Pancreas (tissue), 10 donors: ENCODE data around the gene CRCP. TPM values are rescaled to one million over a fixed set of nuclear protein-coding genes. Genes with fewer than 3 reads are reported as not detected.
"Not testable (repeated sequence)": the region's sequence is repeated elsewhere in the genome, so short reads cannot be mapped to it uniquely, and the experiment has no call there.

Experiments
- ATAC-seq, 4 donors: fragments of 200-7000 bp; cut with Tn5 transposase; one replicate each; pipeline versions ENCODE4 v1.8.0 to v1.9.1; 2020; ENCODE audit warnings: mild to moderate bottlenecking in 4 of 4, moderate library complexity in 4 of 4
- DNase-seq, 6 donors: peaks; one replicate each; pipeline ENCODE4 v3.0.0-alpha.2; 2020
- FAIRE-seq: peaks from 2 replicates; lab custom pipeline; 2012; peaks lifted over from hg19 to GRCh38; lab: Jason Lieb, UNC
- H3K27ac ChIP-seq, 4 donors: fragments of 200-600 bp; sonication (generic); 1 replicate in 3 of 4; 2 replicates in 1 of 4; pipeline versions ENCODE4 v1.5.0 to v1.8.0; 2020
- H3K27me3 ChIP-seq, 4 donors: fragments of 200-600 bp; one replicate each; pipeline ENCODE4 v1.8.0; 2021
- H3K36me3 ChIP-seq, 3 donors: fragments of 200-600 bp; sonication (generic) in 1 of 3; one replicate each; pipeline versions ENCODE4 v1.5.0 to v1.8.0; 2020 to 2021
- H3K4me1 ChIP-seq, 3 donors: fragments of 200-600 bp; one replicate each; pipeline ENCODE4 v1.8.0; 2021
- H3K4me3 ChIP-seq, 4 donors: fragments of 200-600 bp; sonication (generic) in 2 of 4; one replicate each; pipeline versions ENCODE4 v1.5.0 to v1.8.0; 2020 to 2021
- H3K9me3 ChIP-seq, 4 donors: fragments of 200-600 bp; one replicate each; pipeline ENCODE4 v1.8.0; 2021
- WGBS, 2 donors: extraction: QIAGEN DNeasy Blood & Tissue Kit; methylation state at CpG; one replicate each; pipeline ENCODE4 v1.1.7; 2013; 5-methylcytosine and 5-hydroxymethylcytosine counted together
- intact Hi-C, 3 donors: fragments of 100-400 bp; cut with DNase I; formaldehyde crosslinking; loops; one replicate each; pipeline versions ENCODE4 v1.11.1 to v1.14.2; 2022
- polyA plus RNA-seq, 2 donors: library from polyadenylated mRNA; stranded (reverse); fragments of 200-250 nt; gene quantifications; one replicate each; pipeline ENCODE4 v1.2.3, GENCODE V29; 2013
- total RNA-seq, 6 donors: library from RNA; stranded (reverse); fragmentation: NEBNext Ultra II Directional in 4 of 6; extraction: Animal tissue kit (Norgen Biotek cat#: 25700) in 4 of 6; gene quantifications; one replicate each; pipeline versions ENCODE4 v1.2.1 to v1.2.4, GENCODE V29; 2021 to 2023
- TF ChIP-seq, protein P1 (sequence below), 4 donors: fragments of 200-600 bp; sonication (generic) in 3 of 4; IDR thresholded peaks; one replicate each; pipeline versions ENCODE4 v1.5.0 to v1.8.0; 2021; ENCODE audit warnings: antibody characterized with exemption in 4 of 4
- donor health status: healthy with polysubstance abuse.
- donor health status: DM: no; HTN: no; CAD: no; lungs with moderate emphysema.
- donor health status: DM: no; HTN: no; CAD: no.
- donor health status: control.
- donor health status: control.
- donor health status: Bipolar disorder and iron deficiency.
- donor health status: DM: yes; HTN: yes; CAD: no.
- donor health status: DM: no; HTN: no; CAD: no.
- donor health status: DM: no; HTN: no; CAD: no.
- donor health status: DM: yes; HTN: yes; CAD: no.

CRCP gene
- total and polyA plus RNA-seq, 8 donors: 12.9 to 28.2 (median 18.7) TPM

DNA sequence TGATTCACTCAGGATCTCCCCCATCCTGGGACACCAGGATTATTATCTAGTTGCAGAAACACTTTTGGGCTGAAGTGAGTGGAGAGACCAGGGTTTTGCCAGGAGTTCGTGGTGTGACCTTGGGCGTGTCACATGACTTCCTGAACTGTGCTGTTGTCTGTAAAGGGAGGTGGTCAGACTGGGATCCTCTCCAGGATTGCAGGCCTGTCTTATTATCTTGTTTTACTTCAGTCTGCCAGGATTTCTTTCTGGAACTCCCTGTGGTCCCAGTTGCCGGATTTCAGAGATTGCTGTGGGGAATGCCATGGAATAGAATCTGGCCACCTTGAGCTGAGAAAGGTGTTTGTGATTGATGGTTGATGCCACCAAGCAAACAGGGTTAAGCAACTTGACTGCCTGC is 35.8 kb downstream of the CRCP start:
- TF ChIP-seq, protein P1, sequence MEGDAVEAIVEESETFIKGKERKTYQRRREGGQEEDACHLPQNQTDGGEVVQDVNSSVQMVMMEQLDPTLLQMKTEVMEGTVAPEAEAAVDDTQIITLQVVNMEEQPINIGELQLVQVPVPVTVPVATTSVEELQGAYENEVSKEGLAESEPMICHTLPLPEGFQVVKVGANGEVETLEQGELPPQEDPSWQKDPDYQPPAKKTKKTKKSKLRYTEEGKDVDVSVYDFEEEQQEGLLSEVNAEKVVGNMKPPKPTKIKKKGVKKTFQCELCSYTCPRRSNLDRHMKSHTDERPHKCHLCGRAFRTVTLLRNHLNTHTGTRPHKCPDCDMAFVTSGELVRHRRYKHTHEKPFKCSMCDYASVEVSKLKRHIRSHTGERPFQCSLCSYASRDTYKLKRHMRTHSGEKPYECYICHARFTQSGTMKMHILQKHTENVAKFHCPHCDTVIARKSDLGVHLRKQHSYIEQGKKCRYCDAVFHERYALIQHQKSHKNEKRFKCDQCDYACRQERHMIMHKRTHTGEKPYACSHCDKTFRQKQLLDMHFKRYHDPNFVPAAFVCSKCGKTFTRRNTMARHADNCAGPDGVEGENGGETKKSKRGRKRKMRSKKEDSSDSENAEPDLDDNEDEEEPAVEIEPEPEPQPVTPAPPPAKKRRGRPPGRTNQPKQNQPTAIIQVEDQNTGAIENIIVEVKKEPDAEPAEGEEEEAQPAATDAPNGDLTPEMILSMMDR (IDR thresholded peaks at IDR 0.05): no peak
- Histone ChIP-seq H3K4me3 (no peak overlapping the region), H3K27me3 (no peaks in the 10 kb centered on the region), H3K4me1 (peaks cover 0 to 26% (median 8%) of the 10 kb centered on the region in 3 donors), H3K9me3 (no peaks in the 10 kb centered on the region), H3K36me3 (peaks cover 0 to 35% (median 0%) of the 10 kb centered on the region in 3 donors), H3K27ac (peak overlapping the region in 2 of 4 donors; percentile 64 to 71)
- FAIRE-seq (no peak), DNase-seq (peak in 3 of 6 donors; percentile 34 to 80 (median 61)), ATAC-seq (peak; percentile 47 to 77 (median 71))
- intact Hi-C loops: no loop called here
- WGBS, 2 donors: 19 to 22% methylated on average over 3 of the region's 3 CpGs

DNA sequence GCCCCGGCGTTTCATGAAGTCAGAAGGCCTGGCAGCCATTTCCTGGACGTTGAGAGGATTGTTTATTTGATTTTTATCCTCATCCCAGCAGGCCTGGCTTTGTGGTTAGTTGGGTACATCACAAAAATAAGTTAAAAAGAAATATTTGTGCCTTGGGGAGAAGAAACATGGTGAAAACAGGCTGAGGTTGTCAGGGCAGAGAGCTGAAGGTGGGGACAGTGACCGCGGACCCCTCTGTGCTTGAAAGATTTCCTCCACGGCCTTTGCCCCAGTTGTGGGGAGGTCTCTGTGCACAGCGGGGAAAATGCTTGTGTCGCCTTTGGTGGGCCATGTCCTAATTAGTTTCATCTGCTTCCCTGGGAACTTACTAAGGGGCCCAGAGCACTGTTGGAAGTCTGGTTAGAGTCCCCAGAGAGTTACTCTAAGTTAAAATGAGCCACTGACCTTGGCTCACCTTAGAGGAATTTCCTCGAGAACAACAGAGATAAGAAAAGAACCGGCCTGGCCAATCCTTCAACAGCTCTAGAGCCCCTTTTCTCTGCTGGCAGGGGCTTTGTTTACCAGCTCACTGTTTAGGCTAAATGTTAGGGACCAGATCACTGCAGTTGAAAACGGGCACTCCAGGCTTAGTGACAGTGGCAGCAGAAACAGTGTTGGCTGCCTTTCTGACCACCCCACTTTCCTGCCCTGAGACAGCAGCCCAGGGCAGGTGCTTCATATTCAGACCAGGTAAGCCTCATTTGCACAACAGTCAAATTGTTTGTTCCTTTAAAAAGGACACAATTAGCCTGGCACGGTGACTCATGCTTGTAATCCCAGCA is 37.9 kb downstream of the CRCP start:
- ATAC-seq (peak in 2 of 4 donors; percentile 5 to 65), DNase-seq (no peak), FAIRE-seq (no peak)
- H3K9me3 ChIP-seq: no peaks in the 10 kb centered on the region
- H3K36me3 ChIP-seq: peaks cover 0 to 20% (median 0%) of the 10 kb centered on the region in 3 donors
- no peaks in the 10 kb centered on the region for H3K27me3 ChIP-seq
- 53 to 58% methylated on average over 12 of the region's 12 CpGs for WGBS, 2 donors
- no peak overlapping the region for H3K4me3 ChIP-seq
- intact Hi-C loops: no loop called here
- peak overlapping the region in 2 of 4 donors; percentile 20 to 53 for H3K27ac ChIP-seq
- TF ChIP-seq, protein P1 (IDR thresholded peaks at IDR 0.05): no peak
- peaks cover 0 to 26% (median 8%) of the 10 kb centered on the region in 3 donors for H3K4me1 ChIP-seq

DNA sequence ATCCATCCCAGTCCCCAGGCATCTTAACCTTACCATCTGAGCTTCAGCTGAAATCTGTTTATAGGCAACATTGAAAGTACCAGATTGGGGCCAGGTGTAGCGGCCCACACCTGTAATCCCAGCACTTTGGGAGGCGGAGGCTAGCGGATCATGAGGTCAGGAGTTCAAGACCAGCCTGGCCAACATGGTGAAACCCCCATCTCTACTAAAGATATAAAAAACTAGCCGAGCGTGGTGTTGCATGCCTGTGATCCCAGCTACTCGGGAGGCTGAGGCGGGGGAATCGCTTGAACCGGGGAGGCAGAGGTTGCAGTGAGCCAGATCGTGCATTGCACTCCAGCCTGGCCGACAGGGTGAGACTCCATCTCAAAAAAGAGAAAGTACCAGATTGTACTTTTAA is 39.0 kb downstream of the CRCP start:
- intact Hi-C loops: no loop called here
- Histone ChIP-seq H3K9me3 (no peaks in the 10 kb centered on the region), H3K36me3 (peaks cover 0 to 19% (median 0%) of the 10 kb centered on the region in 3 donors), H3K4me3 (no peak overlapping the region), H3K4me1 (peaks cover 0 to 26% (median 8%) of the 10 kb centered on the region in 3 donors), H3K27ac (no peak overlapping the region), H3K27me3 (no peaks in the 10 kb centered on the region)
- 96 to 97% methylated on average over 11 of the region's 11 CpGs for WGBS, 2 donors
- DNase-seq (no peak), FAIRE-seq (no peak), ATAC-seq (no peak)
- TF ChIP-seq, protein P1 (IDR thresholded peaks at IDR 0.05): no peak

DNA sequence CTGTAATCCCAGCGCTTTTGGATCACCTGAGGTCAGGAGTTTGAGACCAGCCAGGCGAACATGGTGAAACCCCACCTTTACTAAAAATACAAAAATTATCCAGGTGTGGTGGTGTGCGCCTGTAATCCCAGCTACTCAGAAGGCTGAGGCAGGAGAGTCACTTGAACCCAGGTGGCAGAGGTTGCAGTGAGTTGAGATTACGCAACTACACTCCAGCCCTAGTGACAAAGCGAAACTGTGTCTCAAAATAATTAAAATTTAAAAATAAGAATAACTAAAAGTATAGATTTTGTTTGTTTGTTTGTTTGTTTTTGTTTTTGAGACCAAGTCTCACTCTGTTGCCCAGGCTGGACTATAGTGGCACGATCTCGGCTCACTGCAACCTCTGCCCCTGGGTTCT is 41.4 kb downstream of the CRCP start:
- DNase-seq, H3K27me3 ChIP-seq, H3K4me3 ChIP-seq, H3K9me3 ChIP-seq, FAIRE-seq, ATAC-seq, H3K27ac ChIP-seq, intact Hi-C loops: not testable (repeated sequence)
- WGBS, 2 donors: 98 to 99% methylated on average over 7 of the region's 7 CpGs
- Histone ChIP-seq H3K4me1 (peaks cover 0 to 16% (median 0%) of the 10 kb centered on the region in 3 donors), H3K36me3 (peaks cover 0 to 19% (median 0%) of the 10 kb centered on the region in 3 donors)

DNA sequence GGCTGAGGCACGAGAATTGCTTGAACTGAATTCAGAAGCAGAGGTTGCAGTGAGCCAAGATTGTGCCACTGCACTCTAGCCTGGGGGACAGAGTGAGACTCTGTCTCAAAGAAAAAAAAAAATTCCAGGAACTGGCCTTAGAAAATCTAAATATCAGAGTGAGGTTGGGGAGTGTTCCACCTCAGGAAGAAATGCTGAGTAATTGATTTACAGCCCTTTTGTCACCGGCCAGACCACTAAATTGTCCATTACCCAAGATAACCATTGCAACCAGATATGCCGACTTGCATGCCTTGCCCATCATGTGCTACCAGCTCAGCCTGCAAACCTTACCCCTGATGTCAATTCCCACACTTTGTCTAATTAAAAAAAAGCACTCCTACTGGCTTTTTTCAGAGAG is 42.4 kb downstream of the CRCP start:
- Histone ChIP-seq H3K27me3 (no peaks in the 10 kb centered on the region), H3K4me3 (no peak overlapping the region), H3K36me3 (peaks cover 0 to 17% (median 0%) of the 10 kb centered on the region in 3 donors), H3K27ac (no peak overlapping the region), H3K4me1 (peaks cover 0 to 11% (median 0%) of the 10 kb centered on the region in 3 donors), H3K9me3 (no peaks in the 10 kb centered on the region)
- FAIRE-seq: no peak
- TF ChIP-seq, protein P1 (IDR thresholded peaks at IDR 0.05): no peak
- intact Hi-C loops: no loop called here
- WGBS, 2 donors: 66 to 78% methylated on average over 3 of the region's 3 CpGs
- peak in 3 of 4 donors; percentile 18 to 59 (median 31) for ATAC-seq
- no peak for DNase-seq
